Breast epithelium (tissue), 4 donors: ENCODE results near the gene FABP1. TPM values are rescaled to one million over a fixed set of nuclear protein-coding genes. Genes with fewer than 3 reads are reported as not detected.

Experiments used
- DNase-seq, 2 donors: peaks; one replicate each; pipeline ENCODE4 v3.0.0-alpha.2; 2019; ENCODE audit warnings: low spot score in 2 of 2
- H3K27ac ChIP-seq, 2 donors: fragments of 200-600 bp; sonication (generic) in 1 of 2; one replicate each; pipeline ENCODE4 v1.5.1; 2016 to 2019; ENCODE audit warnings: mild to moderate bottlenecking in 1 of 2
- H3K27me3 ChIP-seq, 2 donors: fragments of 200-600 bp; sonication (generic) in 1 of 2; one replicate each; pipeline versions ENCODE4 v1.5.1 to v1.6.0; 2017 to 2019; ENCODE audit warnings: control low read depth in 1 of 2, mild to moderate bottlenecking in 1 of 2
- H3K36me3 ChIP-seq: fragments of 200-600 bp; one replicate; pipeline ENCODE4 v1.5.1; 2019
- H3K4me1 ChIP-seq, 2 donors: fragments of 200-600 bp; sonication (generic); one replicate each; pipeline ENCODE4 v1.5.1; 2016 to 2019; ENCODE audit warnings: control low read depth in 1 of 2
- H3K4me3 ChIP-seq, 3 donors: fragments of 200-600 bp; sonication (generic); 1 replicate in 2 of 3; 2 replicates in 1 of 3; pipeline ENCODE4 v1.5.1; 2016 to 2019; ENCODE audit warnings: mild to moderate bottlenecking in 3 of 3, moderate library complexity in 2 of 3
- H3K9me3 ChIP-seq, 2 donors: fragments of 200-600 bp; sonication (generic) in 1 of 2; one replicate each; pipeline ENCODE4 v1.5.1; 2016 to 2019; ENCODE audit warnings: control low read depth in 1 of 2
- POLR2A ChIP-seq: fragments of 450-650 bp; IDR thresholded peaks from one replicate; pipeline ENCODE4 v1.6.1; 2016; ENCODE audit warnings: antibody characterized with exemption, mild to moderate bottlenecking, moderate library complexity
- POLR2AphosphoS5 ChIP-seq, 3 donors: sonication (generic); formaldehyde crosslinking; IDR thresholded peaks; one replicate each; pipeline ENCODE4 v1.6.1; 2017; ENCODE audit warnings: antibody characterized with exemption in 3 of 3
- intact Hi-C: fragments of 100-400 bp; cut with DNase I; formaldehyde crosslinking; loops from one replicate; pipeline ENCODE4 v1.15.1; 2023; ENCODE audit warnings: low total_unique reads
- total RNA-seq, 3 donors: library from RNA; depleted of rRNA; stranded (reverse); fragments of >200 nt; gene quantifications; one replicate each; pipeline ENCODE4 v1.1.0, GENCODE V29; 2016
- TF ChIP-seq, protein P1 (sequence below), 3 donors: fragments of 450-650 bp; IDR thresholded peaks; one replicate each; pipeline ENCODE4 v1.5.1; 2016 to 2017; ENCODE audit warnings: antibody characterized with exemption in 3 of 3, mild to moderate bottlenecking in 3 of 3, moderate library complexity in 3 of 3

The FABP1 gene
- total RNA-seq, 3 donors from 2014 or later = 20.0 TPM; not detected in 2

GRCh38 chr2:88077080-88077479 lies 50.8 kb downstream of the FABP1 start:
- Histone ChIP-seq H3K36me3 (no peaks in the 10 kb centered on the region), H3K27ac (no peak overlapping the region), H3K27me3 (no peaks in the 10 kb centered on the region), H3K9me3 (no peaks in the 10 kb centered on the region), H3K4me1 (peaks cover 0 to 5% of the 10 kb centered on the region in 2 donors), H3K4me3 (no peak overlapping the region)
- intact Hi-C loops = no loop called here
- no peak for TF ChIP-seq POLR2A
- no peak for TF ChIP-seq POLR2AphosphoS5 (IDR thresholded peaks at IDR 0.05)
- TF ChIP-seq, protein P1, sequence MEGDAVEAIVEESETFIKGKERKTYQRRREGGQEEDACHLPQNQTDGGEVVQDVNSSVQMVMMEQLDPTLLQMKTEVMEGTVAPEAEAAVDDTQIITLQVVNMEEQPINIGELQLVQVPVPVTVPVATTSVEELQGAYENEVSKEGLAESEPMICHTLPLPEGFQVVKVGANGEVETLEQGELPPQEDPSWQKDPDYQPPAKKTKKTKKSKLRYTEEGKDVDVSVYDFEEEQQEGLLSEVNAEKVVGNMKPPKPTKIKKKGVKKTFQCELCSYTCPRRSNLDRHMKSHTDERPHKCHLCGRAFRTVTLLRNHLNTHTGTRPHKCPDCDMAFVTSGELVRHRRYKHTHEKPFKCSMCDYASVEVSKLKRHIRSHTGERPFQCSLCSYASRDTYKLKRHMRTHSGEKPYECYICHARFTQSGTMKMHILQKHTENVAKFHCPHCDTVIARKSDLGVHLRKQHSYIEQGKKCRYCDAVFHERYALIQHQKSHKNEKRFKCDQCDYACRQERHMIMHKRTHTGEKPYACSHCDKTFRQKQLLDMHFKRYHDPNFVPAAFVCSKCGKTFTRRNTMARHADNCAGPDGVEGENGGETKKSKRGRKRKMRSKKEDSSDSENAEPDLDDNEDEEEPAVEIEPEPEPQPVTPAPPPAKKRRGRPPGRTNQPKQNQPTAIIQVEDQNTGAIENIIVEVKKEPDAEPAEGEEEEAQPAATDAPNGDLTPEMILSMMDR (IDR thresholded peaks at IDR 0.05) = no peak
- no peak for DNase-seq

GRCh38 chr2:88074854-88075292 lies 53.0 kb downstream of the FABP1 start:
- no peak for DNase-seq
- TF ChIP-seq POLR2A = no peak
- TF ChIP-seq POLR2AphosphoS5 (IDR thresholded peaks at IDR 0.05) = no peak
- TF ChIP-seq, protein P1 (IDR thresholded peaks at IDR 0.05) = no peak
- H3K4me1 ChIP-seq = no peaks in the 10 kb centered on the region
- H3K27ac ChIP-seq = peak overlapping the region; percentile 14 to 65
- no peaks in the 10 kb centered on the region for H3K36me3 ChIP-seq
- H3K9me3 ChIP-seq = no peaks in the 10 kb centered on the region
- intact Hi-C loops = no loop called here
- H3K4me3 ChIP-seq = no peak overlapping the region
- no peaks in the 10 kb centered on the region for H3K27me3 ChIP-seq

DNA sequence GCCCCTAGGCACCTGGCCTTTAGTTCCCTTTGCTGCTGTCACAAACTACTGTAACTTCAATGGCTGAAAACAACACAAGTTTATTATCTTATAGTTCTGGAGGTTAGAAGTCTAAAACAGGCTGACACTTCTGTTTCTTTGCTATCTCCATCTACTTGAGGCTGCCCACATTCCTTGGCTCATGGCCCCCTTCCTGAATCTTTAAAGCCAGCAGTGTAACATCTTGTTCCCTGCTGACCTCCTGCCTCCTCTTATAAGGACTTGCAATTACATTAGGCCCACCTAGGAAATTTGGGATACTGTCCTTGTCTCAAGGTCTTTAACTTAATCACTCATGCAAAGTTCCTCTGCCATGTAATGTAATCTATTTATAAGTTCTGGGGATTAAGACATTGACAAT lies 53.7 kb downstream of the FABP1 start:
- TF ChIP-seq, protein P1 (IDR thresholded peaks at IDR 0.05) = no peak
- TF ChIP-seq POLR2AphosphoS5 (IDR thresholded peaks at IDR 0.05) = no peak
- TF ChIP-seq POLR2A = no peak
- no peaks in the 10 kb centered on the region for H3K9me3 ChIP-seq
- intact Hi-C loops = no loop called here
- DNase-seq = no peak
- H3K27me3 ChIP-seq = no peaks in the 10 kb centered on the region
- H3K36me3 ChIP-seq = no peaks in the 10 kb centered on the region
- H3K27ac ChIP-seq = no peak overlapping the region
- no peak overlapping the region for H3K4me3 ChIP-seq
- no peaks in the 10 kb centered on the region for H3K4me1 ChIP-seq

Other genes with a start within 250 kb of the FABP1 start
- gene RNU2-63P, start 111.5 kb downstream of the FABP1 start, total RNA-seq = not detected
- 10 to 100 TPM; 34.1 to 44.8 (median 39.2) TPM for gene KRCC1, start 72.3 kb downstream of the FABP1 start, total RNA-seq
- 1 to 10 TPM in 1 of 3 donors, under 1 TPM in 1, not detected in 1; 0.29 to 3.3 TPM for gene SMYD1, start 60.2 kb downstream of the FABP1 start, total RNA-seq
- gene THNSL2, start 42.3 kb upstream of the FABP1 start, total RNA-seq = 10 to 100 TPM; 35.7 to 40.2 (median 38.5) TPM